Measurements from ENCODE around the gene HOXD11. TPM values are rescaled to one million over a fixed set of nuclear protein-coding genes. Genes with fewer than 3 reads are reported as not detected.

The HOXD11 gene
- total RNA-seq, 1 donor from 2014 or later = 16.3 TPM

DNA sequence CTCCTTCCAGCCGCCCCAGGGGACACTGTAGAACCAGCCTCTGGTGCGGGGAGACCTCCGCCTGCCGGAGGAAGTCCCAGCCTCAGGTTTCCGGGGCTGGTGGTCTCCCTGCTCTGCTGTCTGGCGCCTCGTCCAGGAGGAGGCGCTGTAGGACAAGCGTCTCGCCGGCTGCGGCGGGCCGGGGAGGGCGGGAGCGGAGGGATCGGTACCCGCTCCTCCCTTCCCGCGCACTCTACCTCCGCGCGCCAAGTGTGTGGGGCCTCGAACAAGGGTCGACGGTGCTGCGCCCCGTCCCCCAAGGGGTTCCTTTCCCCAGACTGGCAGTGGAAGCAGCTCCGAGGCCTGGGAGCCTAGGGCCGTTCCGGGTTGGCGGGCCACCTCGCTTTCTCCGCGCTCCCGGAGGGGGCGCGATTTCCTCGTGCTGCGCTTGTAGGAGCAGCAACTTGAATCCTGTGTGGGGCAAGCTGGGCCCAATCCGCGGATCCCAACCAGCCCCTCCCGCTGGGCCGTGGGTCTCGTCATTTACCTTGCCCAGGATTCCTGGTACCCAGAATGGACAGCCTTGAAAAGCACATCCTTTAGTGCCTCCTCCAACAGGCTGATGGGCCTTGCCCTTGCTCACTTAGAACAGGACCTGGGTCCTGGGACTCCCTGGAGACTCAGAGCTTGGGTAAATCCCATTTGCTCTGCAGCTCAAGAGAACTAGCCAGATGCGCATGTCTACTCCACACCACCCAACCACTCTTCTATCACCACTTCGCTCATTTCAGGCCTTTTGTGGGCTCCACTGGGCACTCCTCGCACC lies 33.6 kb downstream of the HOXD11 start:
- H3K36me3 ChIP-seq (ENCODE audit: control insufficient read depth, insufficient read depth, low read length) = no peaks in the 10 kb centered on the region
- TF ChIP-seq, protein P1, sequence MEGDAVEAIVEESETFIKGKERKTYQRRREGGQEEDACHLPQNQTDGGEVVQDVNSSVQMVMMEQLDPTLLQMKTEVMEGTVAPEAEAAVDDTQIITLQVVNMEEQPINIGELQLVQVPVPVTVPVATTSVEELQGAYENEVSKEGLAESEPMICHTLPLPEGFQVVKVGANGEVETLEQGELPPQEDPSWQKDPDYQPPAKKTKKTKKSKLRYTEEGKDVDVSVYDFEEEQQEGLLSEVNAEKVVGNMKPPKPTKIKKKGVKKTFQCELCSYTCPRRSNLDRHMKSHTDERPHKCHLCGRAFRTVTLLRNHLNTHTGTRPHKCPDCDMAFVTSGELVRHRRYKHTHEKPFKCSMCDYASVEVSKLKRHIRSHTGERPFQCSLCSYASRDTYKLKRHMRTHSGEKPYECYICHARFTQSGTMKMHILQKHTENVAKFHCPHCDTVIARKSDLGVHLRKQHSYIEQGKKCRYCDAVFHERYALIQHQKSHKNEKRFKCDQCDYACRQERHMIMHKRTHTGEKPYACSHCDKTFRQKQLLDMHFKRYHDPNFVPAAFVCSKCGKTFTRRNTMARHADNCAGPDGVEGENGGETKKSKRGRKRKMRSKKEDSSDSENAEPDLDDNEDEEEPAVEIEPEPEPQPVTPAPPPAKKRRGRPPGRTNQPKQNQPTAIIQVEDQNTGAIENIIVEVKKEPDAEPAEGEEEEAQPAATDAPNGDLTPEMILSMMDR (IDR thresholded peaks at IDR 0.05; ENCODE audit: insufficient read depth, low read length, poor library complexity, severe bottlenecking) = peak; percentile 89
- peak overlapping the region; percentile 92 for H3K4me3 ChIP-seq (ENCODE audit: low read depth, low read length)
- DNase-seq (ENCODE audit: low read depth) = no peak
- H3K27me3 ChIP-seq (ENCODE audit: control insufficient read depth, insufficient read depth, low read length) = no peaks in the 10 kb centered on the region

DNA sequence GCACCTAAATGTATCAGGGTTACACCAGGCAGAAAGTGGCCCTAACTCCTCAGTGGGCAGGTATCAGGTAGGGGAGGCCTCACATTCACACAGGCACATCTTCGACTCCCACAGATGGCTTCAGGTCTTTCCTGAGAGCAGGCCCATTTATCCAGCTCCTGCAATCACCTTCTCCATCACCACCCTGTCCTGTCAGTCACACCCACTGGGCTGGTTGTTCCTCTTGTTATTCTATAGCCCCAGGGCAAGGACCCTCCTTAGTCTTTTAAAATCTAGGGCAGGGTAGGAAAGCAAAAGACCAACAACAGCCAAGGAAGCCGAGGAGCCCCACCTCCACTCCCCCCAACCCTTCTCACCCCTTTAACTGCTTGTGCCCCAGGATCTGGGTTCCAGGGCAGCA lies 35.2 kb downstream of the HOXD11 start:
- H3K4me3 ChIP-seq (ENCODE audit: low read depth, low read length) = no peak overlapping the region
- TF ChIP-seq, protein P1 (IDR thresholded peaks at IDR 0.05; ENCODE audit: insufficient read depth, low read length, poor library complexity, severe bottlenecking) = no peak
- no peak for DNase-seq (ENCODE audit: low read depth)
- H3K27me3 ChIP-seq (ENCODE audit: control insufficient read depth, insufficient read depth, low read length) = no peaks in the 10 kb centered on the region
- H3K36me3 ChIP-seq (ENCODE audit: control insufficient read depth, insufficient read depth, low read length) = no peaks in the 10 kb centered on the region

DNA sequence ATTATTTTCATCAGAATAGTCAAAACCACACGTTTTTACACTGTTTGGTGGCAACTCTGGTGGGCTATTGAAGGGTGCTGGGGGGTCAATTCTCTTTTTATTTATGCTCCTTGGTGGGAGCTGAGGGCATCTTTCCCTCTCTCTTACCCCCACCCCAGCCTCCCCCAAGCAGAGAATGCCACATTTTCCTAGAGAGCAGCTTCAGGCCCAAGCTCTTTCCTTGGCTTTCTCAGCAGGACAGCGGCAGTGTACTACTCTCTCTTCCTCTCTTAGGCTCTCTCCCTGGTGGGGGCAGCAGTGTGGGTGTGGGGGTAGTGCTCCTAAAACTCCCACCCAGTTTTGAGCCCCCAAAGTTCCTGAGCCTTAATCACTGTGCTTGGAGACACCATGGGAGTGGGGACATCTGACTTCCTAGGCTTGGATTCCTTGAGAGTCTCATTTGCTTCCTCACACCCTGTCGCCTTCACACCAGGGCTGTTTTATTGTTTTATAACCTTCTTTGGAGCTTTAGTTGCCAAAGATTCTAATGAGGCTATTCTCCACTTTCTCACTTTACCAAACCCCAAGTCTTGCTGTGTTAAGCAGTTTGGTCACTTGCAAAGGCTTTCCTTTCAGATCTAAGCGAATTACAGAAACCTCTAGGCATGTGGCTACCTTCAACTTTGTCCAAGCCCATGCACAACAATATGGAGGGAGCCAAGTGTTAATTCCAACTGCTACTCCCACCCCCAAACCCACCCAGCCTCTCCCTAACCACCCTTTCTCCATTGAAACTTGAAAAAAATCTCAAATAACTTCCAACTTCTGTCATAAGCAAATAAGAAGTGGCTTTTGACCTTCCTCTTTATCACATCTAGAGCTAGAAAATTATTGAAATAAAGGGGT lies 38.2 kb downstream of the HOXD11 start:
- no peaks in the 10 kb centered on the region for H3K27me3 ChIP-seq (ENCODE audit: control insufficient read depth, insufficient read depth, low read length)
- DNase-seq (ENCODE audit: low read depth) = no peak
- H3K36me3 ChIP-seq (ENCODE audit: control insufficient read depth, insufficient read depth, low read length) = peaks cover 1% of the 10 kb centered on the region
- TF ChIP-seq, protein P1 (IDR thresholded peaks at IDR 0.05; ENCODE audit: insufficient read depth, low read length, poor library complexity, severe bottlenecking) = no peak
- no peak overlapping the region for H3K4me3 ChIP-seq (ENCODE audit: low read depth, low read length)

DNA sequence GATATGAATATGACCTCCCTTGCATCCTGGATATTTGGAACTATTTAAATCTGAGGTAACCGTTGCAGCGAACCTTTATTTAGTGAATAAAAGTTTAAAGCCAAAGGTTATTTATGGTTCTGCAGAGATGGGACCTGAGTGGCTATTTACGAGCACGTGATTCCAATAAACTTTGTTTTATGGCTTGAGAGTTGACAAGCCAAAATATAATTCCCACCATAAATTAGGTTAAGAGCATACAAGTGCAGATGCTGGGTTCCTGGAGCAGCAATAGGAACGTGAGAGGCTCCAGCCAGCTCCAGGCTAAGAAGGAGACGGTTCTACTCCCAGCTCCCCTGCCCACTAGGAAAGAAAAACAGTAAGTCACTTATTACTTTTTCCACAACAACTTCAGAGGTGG lies 39.0 kb downstream of the HOXD11 start:
- Histone ChIP-seq H3K4me3 (ENCODE audit: low read depth, low read length) (peak overlapping the region; percentile 9), H3K36me3 (ENCODE audit: control insufficient read depth, insufficient read depth, low read length) (peaks cover 1% of the 10 kb centered on the region), H3K27me3 (ENCODE audit: control insufficient read depth, insufficient read depth, low read length) (no peaks in the 10 kb centered on the region)
- no peak for DNase-seq (ENCODE audit: low read depth)
- TF ChIP-seq, protein P1 (IDR thresholded peaks at IDR 0.05; ENCODE audit: insufficient read depth, low read length, poor library complexity, severe bottlenecking) = no peak

DNA sequence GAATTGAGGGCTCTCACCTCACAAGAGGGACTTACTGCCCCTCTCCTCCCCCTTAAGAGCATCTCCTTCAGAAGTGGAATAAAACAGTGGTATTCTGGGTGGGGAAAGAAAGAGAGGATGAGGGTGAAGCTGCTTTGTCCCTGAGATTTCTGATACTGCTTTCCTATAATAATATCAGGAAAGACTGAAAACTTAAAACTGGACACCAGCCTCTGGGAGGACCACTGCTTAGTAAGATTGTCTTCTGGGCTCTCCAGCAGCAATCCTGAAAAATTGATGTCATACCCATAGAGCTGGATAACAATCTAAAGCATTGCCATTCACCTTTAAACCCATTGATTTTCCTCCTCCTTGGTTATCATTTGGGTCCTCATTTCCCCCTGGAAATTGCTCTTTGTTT lies 39.6 kb downstream of the HOXD11 start:
- TF ChIP-seq, protein P1 (IDR thresholded peaks at IDR 0.05; ENCODE audit: insufficient read depth, low read length, poor library complexity, severe bottlenecking) = no peak
- Histone ChIP-seq H3K36me3 (ENCODE audit: control insufficient read depth, insufficient read depth, low read length) (peaks cover 1% of the 10 kb centered on the region), H3K4me3 (ENCODE audit: low read depth, low read length) (peak overlapping the region; percentile 36), H3K27me3 (ENCODE audit: control insufficient read depth, insufficient read depth, low read length) (no peaks in the 10 kb centered on the region)
- DNase-seq (ENCODE audit: low read depth) = no peak
